ENCODE measurements around the gene ARMC6. TPM values are rescaled to one million over a fixed set of nuclear protein-coding genes. Genes with fewer than 3 reads are reported as not detected.

The ARMC6 gene
- total RNA-seq, 1 donor from 2014 or later: 36.0 TPM

DNA sequence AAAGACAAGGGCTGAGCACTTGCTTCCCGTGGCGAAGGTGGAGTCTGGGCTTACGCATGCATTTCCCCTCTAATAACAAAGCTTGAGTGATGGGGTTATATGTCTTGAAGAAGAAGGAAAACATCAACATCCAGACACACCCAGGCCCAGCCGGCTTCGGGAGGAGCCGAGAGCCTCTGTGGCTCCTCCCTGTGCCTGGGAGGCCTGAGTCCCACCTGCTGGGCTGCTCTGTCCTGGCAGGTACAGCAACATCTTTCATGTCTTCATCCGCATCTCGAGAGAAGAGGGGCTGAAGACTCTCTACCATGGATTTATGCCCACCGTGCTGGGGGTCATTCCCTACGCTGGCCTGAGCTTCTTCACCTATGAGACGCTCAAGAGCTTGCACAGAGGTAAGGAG lies 74.3 kb downstream of the ARMC6 start:
- Histone ChIP-seq H3K9ac (ENCODE audit: low read length) (no peak overlapping the region), H3K36me3 (ENCODE audit: insufficient read depth, low read length) (no peaks in the 10 kb centered on the region), H3K9me3 (ENCODE audit: insufficient read depth, low read depth, low read length) (no peaks in the 10 kb centered on the region), H3K4me3 (ENCODE audit: insufficient read depth, low read depth, low read length) (no peak overlapping the region), H3K27me3 (ENCODE audit: insufficient read depth, low read length) (no peaks in the 10 kb centered on the region), H3K4me1 (ENCODE audit: insufficient read depth, low read length) (peaks cover 7% of the 10 kb centered on the region), H3K79me2 (ENCODE audit: insufficient read depth, low read length) (no peaks in the 10 kb centered on the region), H2AFZ (ENCODE audit: low read depth, low read length) (no peak overlapping the region), H3K27ac (ENCODE audit: low read depth, low read length) (no peak overlapping the region), H3K4me2 (ENCODE audit: low read length) (no peak overlapping the region), H4K20me1 (ENCODE audit: insufficient read depth, low read length) (no peaks in the 10 kb centered on the region)
- Mint-ChIP-seq H3K4me1 (ENCODE audit: low read depth, unreplicated experiment) (peaks cover 5% of the 10 kb centered on the region), H3K4me3 (ENCODE audit: unreplicated experiment) (no peak overlapping the region), H3K27me3 (ENCODE audit: low read depth, unreplicated experiment) (peaks cover 16% of the 10 kb centered on the region), H3K9me3 (ENCODE audit: unreplicated experiment) (no peaks in the 10 kb centered on the region), H3K27ac (ENCODE audit: unreplicated experiment) (no peak overlapping the region), H3K36me3 (ENCODE audit: low read depth, unreplicated experiment) (peaks cover 11% of the 10 kb centered on the region)
- TF ChIP-seq EZH2 (IDR thresholded peaks at IDR 0.05; ENCODE audit: insufficient read depth, low read length): no peak
- TF ChIP-seq, protein P1, sequence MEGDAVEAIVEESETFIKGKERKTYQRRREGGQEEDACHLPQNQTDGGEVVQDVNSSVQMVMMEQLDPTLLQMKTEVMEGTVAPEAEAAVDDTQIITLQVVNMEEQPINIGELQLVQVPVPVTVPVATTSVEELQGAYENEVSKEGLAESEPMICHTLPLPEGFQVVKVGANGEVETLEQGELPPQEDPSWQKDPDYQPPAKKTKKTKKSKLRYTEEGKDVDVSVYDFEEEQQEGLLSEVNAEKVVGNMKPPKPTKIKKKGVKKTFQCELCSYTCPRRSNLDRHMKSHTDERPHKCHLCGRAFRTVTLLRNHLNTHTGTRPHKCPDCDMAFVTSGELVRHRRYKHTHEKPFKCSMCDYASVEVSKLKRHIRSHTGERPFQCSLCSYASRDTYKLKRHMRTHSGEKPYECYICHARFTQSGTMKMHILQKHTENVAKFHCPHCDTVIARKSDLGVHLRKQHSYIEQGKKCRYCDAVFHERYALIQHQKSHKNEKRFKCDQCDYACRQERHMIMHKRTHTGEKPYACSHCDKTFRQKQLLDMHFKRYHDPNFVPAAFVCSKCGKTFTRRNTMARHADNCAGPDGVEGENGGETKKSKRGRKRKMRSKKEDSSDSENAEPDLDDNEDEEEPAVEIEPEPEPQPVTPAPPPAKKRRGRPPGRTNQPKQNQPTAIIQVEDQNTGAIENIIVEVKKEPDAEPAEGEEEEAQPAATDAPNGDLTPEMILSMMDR (IDR thresholded peaks at IDR 0.05; ENCODE audit: insufficient read depth, low read depth, low read length): no peak
- FAIRE-seq (no peak), DNase-seq (ENCODE audit: low read depth) (no peak)

Other genes with a start within 250 kb of the ARMC6 start
- 1.7 and 2.3 TPM in 2 replicates for gene COMP, start 242.3 kb upstream of the ARMC6 start, total RNA-seq
- 48.6 and 57.8 TPM in 2 replicates for gene UPF1, start 201.6 kb upstream of the ARMC6 start, total RNA-seq
- 4.9 and 6.8 TPM in 2 replicates for gene CERS1, start 137.4 kb upstream of the ARMC6 start, total RNA-seq
- 265 and 298 TPM in 2 replicates for gene COPE, start 114.2 kb upstream of the ARMC6 start, total RNA-seq
- gene DDX49, start 113.9 kb upstream of the ARMC6 start, total RNA-seq: 61.2 and 68.3 TPM in 2 replicates
- gene HOMER3, start 92.4 kb upstream of the ARMC6 start, total RNA-seq: 41.9 and 42.2 TPM in 2 replicates
- 73.8 and 77.6 TPM in 2 replicates for gene SUGP2, start 86 bp upstream of the ARMC6 start, total RNA-seq
- gene SLC25A42, start 30.4 kb downstream of the ARMC6 start, total RNA-seq: 7.6 and 7.9 TPM in 2 replicates
- 27.2 and 33.8 TPM in 2 replicates for gene TMEM161A, start 104.9 kb downstream of the ARMC6 start, total RNA-seq
- gene MEF2B, start 136.7 kb downstream of the ARMC6 start, total RNA-seq: 0.58 and 1.7 TPM in 2 replicates
- 29.5 and 33.5 TPM in 2 replicates for gene BORCS8, start 158.5 kb downstream of the ARMC6 start, total RNA-seq
- gene RFXANK, start 158.7 kb downstream of the ARMC6 start, total RNA-seq: 91.1 and 92.5 TPM in 2 replicates
- gene NR2C2AP, start 169.8 kb downstream of the ARMC6 start, total RNA-seq: 4.3 and 5.1 TPM in 2 replicates
- gene NCAN, start 178.4 kb downstream of the ARMC6 start, total RNA-seq: 0.14 TPM in 1 of 2 replicates, not detected in the other
- 4.4 and 5.0 TPM in 2 replicates for gene TM6SF2, start 239.7 kb downstream of the ARMC6 start, total RNA-seq

Measured in astrocyte (in vitro differentiated cells and primary cell).